ENCODE measurements around the gene ZGLP1.

- no peak for TF ChIP-seq POLR2AphosphoS5 (IDR thresholded peaks at IDR 0.05; ENCODE audit: low read depth, low read length)
- no peak for TF ChIP-seq REST (IDR thresholded peaks at IDR 0.05; ENCODE audit: insufficient read depth in 1 of 2, low read depth in 2 of 2, low read length in 2 of 2)
- no peak for TF ChIP-seq SIN3A (IDR thresholded peaks at IDR 0.05; ENCODE audit: borderline replicate concordance, insufficient read depth, low read length)
- no peak for TF ChIP-seq TAF1 (IDR thresholded peaks at IDR 0.05; ENCODE audit: borderline replicate concordance, insufficient read depth, low read length)
- no peak for TF ChIP-seq FOXP2 (optimal IDR thresholded peaks at IDR 0.05; ENCODE audit: borderline replicate concordance, extremely low read depth, extremely low read length, insufficient read depth)
These were observed 13.6 kb downstream of the ZGLP1 start for GRCh38 chr19:10295847-10296591.
